ENCODE measurements around the gene STX8. TPM values are rescaled to one million over a fixed set of nuclear protein-coding genes. Genes with fewer than 3 reads are reported as not detected.
"Not testable (repeated sequence)": the region's sequence is repeated elsewhere in the genome, so short reads cannot be mapped to it uniquely, and the experiment has no call there.

The STX8 gene
- total RNA-seq, 4 donors from 2014 or later: 38.8 to 102 (median 68.5) TPM

GRCh38 chr17:9356488-9356911 lies 219.1 kb downstream of the STX8 start:
- Histone ChIP-seq H3K4me3 (no peak overlapping the region), H3K27ac (no peak overlapping the region), H3K4me1 (no peaks in the 10 kb centered on the region), H3K27me3 (no peaks in the 10 kb centered on the region), H3K36me3 (no peaks in the 10 kb centered on the region), H3K9me3 (no peaks in the 10 kb centered on the region)
- TF ChIP-seq POLR2A (IDR thresholded peaks at IDR 0.05) (no peak), CTCF (IDR thresholded peaks at IDR 0.05) (no peak)
- no peak for DNase-seq

GRCh38 chr17:9355846-9356245 lies 219.8 kb downstream of the STX8 start:
- Histone ChIP-seq H3K4me1 (no peaks in the 10 kb centered on the region), H3K36me3 (no peaks in the 10 kb centered on the region), H3K27me3 (no peaks in the 10 kb centered on the region), H3K27ac (no peak overlapping the region), H3K4me3 (no peak overlapping the region), H3K9me3 (no peaks in the 10 kb centered on the region)
- no peak for TF ChIP-seq POLR2A (IDR thresholded peaks at IDR 0.05)
- TF ChIP-seq CTCF (IDR thresholded peaks at IDR 0.05): no peak
- DNase-seq: no peak

GRCh38 chr17:9355231-9355630 lies 220.4 kb downstream of the STX8 start:
- not testable (repeated sequence) for H3K36me3 ChIP-seq, DNase-seq, H3K27me3 ChIP-seq, H3K4me1 ChIP-seq, H3K27ac ChIP-seq, H3K9me3 ChIP-seq, H3K4me3 ChIP-seq

- Histone ChIP-seq H3K27me3 (no peaks in the 10 kb centered on the region), H3K4me1 (no peaks in the 10 kb centered on the region), H3K4me3 (no peak overlapping the region), H3K27ac (no peak overlapping the region), H3K9me3 (no peaks in the 10 kb centered on the region), H3K36me3 (no peaks in the 10 kb centered on the region)
- TF ChIP-seq CTCF (IDR thresholded peaks at IDR 0.05): no peak
- TF ChIP-seq POLR2A (IDR thresholded peaks at IDR 0.05): no peak
- no peak for DNase-seq
Measured at GRCh38 chr17:9350080-9350479, 225.5 kb downstream of the STX8 start.

- Histone ChIP-seq H3K36me3 (no peaks in the 10 kb centered on the region), H3K9me3 (no peaks in the 10 kb centered on the region), H3K27ac (no peak overlapping the region), H3K4me3 (no peak overlapping the region), H3K27me3 (no peaks in the 10 kb centered on the region), H3K4me1 (no peaks in the 10 kb centered on the region)
- DNase-seq: no peak
- TF ChIP-seq POLR2A (IDR thresholded peaks at IDR 0.05): no peak
Measured at GRCh38 chr17:9346296-9346926, 229.2 kb downstream of the STX8 start.

GRCh38 chr17:9343516-9343915 lies 232.1 kb downstream of the STX8 start:
- Histone ChIP-seq H3K4me1 (no peaks in the 10 kb centered on the region), H3K27me3 (no peaks in the 10 kb centered on the region), H3K27ac (no peak overlapping the region), H3K4me3 (no peak overlapping the region), H3K36me3 (no peaks in the 10 kb centered on the region), H3K9me3 (no peaks in the 10 kb centered on the region)
- no peak for TF ChIP-seq POLR2A (IDR thresholded peaks at IDR 0.05)
- no peak for TF ChIP-seq CTCF (IDR thresholded peaks at IDR 0.05)
- no peak for DNase-seq

- H3K36me3 ChIP-seq: no peaks in the 10 kb centered on the region
- DNase-seq: no peak
- no peak overlapping the region for H3K27ac ChIP-seq
- H3K4me3 ChIP-seq: no peak overlapping the region
- H3K9me3 ChIP-seq: no peaks in the 10 kb centered on the region
- no peaks in the 10 kb centered on the region for H3K27me3 ChIP-seq
- TF ChIP-seq CTCF (IDR thresholded peaks at IDR 0.05): no peak
- TF ChIP-seq POLR2A (IDR thresholded peaks at IDR 0.05): no peak
- no peaks in the 10 kb centered on the region for H3K4me1 ChIP-seq
Measured at GRCh38 chr17:9342225-9342624, 233.4 kb downstream of the STX8 start.

Data from Peyer's patch (tissue), 4 donors.